GM21515 (cell line): ENCODE results near the gene SEC22C.

Experiments used
- ATAC-seq: cut with Tn5 transposase; IDR thresholded peaks from one replicate; pipeline ENCODE4 v1.9.1; 2021; ENCODE audit not compliant: unreplicated experiment

The SEC22C gene

GRCh38 chr3:42515976-42516375 lies 65.8 kb downstream of the SEC22C start:
- no peak for ATAC-seq

DNA sequence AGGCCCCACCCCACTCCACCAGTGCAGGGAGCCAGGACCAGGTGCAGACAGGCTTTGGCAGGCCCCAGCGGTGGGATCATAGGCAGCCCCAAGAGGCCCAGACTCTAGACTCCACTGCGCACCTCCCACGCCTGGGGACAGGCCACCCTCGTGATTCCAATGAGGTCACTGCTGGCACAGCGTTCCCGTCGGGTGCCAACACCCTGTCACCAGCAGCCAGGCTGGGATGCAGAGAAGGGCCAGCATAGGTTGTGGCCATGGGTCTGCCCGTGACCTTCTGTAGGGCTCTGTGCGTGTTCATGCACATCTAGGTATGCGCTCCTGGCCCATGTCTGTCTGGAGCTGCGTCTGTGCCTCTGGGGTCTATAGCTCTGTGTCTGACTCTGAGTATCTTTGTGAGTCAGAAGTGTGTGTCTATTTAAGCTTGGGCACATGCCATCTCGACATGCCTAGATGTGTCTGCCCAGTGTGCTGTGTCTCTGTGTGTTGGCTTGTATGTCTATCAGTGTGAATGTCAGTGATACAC lies 66.3 kb downstream of the SEC22C start:
- no peak for ATAC-seq

DNA sequence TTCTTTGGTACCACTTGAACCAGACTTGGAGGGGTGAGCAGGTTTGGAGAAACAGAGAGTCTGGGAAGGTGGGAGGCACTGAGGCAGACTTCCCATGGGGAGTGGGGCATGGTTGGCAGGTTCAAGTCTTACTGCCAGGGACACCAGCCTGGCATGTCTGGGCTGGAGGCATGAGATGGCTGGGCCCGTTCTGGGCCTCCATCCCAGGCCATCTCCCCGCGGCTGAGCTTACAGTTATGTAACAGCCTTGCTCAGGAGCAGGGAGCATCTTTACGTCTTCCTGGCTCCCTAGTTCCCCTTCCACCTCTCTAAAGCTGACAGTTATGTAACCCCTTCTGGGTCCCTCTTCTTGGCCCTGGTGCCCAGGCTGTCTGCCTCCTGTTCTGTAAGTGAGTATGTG lies 66.9 kb downstream of the SEC22C start:
- no peak for ATAC-seq

DNA sequence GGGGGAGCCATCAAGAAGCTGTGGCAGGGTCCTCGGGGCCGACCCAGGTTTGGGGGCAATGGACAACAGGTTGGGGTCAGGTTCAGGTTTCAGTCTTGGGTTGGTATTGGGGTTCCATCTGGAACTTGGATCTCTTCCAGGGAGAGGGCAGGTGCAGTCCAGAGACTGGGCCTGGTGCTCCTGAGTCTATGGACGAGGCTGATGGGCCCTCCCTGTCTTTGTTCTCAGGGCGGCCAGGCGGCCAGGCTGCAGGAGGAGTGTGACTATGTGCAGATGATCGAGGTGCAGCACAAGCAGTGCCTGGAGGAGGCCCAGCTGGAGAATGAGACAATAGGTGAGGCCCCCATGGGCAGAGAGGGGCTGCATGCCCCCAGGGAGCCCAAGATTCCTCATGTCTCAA lies 68.2 kb downstream of the SEC22C start:
- no peak for ATAC-seq

GRCh38 chr3:42513121-42513520 lies 68.6 kb downstream of the SEC22C start:
- no peak for ATAC-seq

DNA sequence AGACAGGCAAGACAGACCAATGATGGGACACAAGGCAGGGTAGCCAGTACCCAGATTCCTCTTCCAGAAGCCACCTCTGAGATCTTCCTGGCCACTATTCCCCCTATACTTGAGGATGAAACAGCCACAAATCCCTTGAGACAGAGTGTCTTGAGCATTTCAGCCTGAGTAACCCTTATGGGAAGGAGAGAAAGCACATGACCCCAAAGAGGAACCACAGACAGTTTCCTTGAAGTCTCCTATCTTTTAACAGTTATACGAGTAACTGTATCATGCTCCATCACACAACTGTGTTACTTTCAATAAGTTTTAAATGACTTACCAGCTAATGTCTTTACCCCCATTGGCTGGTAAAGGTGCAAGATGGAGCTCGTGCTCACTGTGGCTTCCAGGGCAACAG lies 70.0 kb downstream of the SEC22C start:
- ATAC-seq = no peak

GRCh38 chr3:42511201-42511600 lies 70.6 kb downstream of the SEC22C start:
- no peak for ATAC-seq

DNA sequence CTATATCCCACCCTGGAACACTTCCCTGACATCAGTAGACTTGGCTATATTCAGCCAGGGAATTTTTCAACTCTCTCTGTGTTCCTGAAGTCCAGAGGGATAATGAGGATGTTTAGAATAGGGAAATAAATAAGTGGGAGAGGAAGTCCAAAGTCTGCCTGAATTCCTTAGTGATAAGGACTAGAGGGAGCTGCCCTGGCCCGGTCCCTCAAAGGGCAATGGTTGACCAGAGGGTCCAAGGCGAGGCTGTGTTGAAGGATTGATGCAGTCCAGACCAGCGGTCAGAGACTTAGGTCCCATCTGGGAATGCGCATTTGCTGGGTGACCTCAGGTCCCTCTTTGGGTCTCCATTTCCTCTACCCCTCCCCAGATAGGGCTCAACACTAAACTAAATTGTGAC lies 71.4 kb downstream of the SEC22C start:
- ATAC-seq = no peak

DNA sequence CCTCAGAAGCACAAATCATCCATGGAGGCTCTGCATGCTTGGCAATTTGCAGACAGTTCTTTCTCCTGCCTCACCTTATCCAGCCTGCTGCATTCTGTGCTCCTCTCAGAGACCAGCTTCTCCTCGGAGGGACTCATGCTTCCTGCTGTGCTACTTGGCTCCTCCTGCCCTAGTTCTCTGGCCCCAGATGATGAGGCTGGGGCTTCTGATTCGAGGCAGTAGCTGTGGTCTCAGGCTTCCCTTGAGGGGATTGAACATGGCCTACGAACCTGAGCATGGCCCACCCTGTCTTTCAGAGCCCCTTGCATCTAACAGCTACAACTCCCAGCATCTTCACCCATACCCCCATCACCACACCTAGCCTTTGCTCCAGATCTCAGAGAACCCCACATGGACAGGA lies 72.7 kb downstream of the SEC22C start:
- no peak for ATAC-seq

GRCh38 chr3:42508562-42508961 lies 73.2 kb downstream of the SEC22C start:
- no peak for ATAC-seq

GRCh38 chr3:42507761-42508335 lies 73.9 kb downstream of the SEC22C start:
- no peak for ATAC-seq

- no peak for ATAC-seq
Measured at GRCh38 chr3:42507252-42507651, 74.5 kb downstream of the SEC22C start.

- ATAC-seq = no peak
Measured at GRCh38 chr3:42505849-42506410, 75.8 kb downstream of the SEC22C start.

DNA sequence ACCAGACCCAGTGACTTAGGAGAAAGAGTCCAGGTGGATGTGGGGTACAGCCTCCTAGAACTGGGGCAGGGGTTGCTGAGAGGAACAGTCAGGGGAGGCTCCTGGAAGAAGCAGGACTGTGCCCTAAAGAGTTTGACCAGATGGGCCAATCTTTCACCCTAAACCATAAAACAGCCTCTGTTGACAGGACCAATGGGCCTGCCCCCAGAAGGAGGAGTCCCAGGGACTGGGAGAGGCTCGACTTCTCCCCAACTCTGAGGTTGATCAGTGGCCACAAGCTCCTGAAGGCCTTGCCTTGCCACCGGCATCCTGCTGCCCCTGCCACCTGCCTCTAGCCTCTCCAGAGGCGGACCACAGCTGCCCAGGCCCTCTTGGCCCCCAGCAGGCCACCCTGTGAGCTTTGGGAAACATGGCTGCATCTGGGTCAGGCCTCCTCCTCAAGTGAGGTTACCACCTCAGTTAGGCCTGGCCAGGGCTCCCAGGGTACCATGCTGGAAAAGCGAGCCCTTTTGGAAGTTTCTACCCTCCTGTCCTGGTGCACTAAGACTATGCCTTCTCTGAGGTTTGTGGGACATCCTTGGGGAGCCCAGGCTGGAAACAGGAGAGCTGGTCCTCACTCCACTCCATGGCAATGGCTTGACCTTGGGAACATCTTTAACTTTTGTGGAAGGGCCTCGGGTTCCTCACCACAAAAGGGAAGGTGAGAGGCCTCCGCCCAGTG lies 76.5 kb downstream of the SEC22C start:
- no peak for ATAC-seq

DNA sequence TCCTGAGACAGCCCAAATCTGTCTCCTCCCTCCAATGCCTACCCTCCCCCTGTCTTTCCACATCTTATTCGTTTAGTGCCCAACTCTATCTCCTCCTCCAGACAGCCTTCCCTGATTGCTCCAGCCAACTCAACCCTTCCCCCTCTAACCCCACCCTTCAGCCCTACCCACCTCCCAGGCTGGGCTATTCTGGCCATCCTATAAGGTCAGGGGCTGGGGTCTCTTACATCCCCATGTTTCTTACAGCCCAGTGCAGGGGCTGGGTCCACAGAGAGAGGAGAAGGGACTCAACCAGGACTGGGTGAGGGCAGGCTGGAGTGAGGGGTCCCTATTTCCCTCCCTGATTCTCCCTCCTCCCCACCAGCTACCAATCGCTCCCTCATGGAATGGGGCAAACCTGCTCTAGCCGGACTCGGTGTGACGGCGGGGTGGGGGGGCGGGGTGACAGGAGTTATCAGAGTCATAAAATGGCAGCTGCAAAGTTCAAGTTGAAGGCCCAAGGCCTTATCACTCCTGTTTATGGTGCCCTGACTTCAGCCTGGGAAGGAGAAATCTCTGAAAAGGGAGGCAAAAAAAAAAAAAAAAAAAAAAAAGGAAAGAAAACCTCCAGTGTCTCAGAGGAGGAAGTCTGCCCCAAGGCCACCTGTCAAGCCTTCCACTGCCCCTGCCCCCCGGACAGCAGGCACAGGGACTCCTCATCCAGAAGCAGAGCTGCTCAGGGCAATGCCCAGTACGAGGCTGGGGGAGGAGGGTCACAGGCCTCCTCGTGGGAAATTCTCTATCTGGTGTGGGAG lies 77.2 kb downstream of the SEC22C start:
- ATAC-seq = no peak

DNA sequence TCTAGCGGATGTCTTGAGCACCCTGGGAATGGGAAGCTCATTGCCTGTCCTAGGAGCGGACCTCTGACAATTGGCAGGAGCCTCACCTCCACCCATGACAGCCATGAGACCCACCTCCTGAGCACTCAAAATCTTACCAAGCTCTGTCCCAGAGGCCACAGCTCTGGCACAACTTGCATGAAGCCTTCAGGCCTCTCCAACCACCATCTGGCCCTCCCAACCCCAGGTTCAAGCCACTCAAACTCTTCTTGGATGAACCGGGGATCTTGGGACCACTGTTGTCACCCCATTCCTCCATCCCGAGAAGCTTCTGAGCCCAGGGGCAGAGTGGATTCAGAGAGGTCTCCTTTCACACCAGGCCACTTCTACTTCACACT lies 77.8 kb downstream of the SEC22C start:
- no peak for ATAC-seq

DNA sequence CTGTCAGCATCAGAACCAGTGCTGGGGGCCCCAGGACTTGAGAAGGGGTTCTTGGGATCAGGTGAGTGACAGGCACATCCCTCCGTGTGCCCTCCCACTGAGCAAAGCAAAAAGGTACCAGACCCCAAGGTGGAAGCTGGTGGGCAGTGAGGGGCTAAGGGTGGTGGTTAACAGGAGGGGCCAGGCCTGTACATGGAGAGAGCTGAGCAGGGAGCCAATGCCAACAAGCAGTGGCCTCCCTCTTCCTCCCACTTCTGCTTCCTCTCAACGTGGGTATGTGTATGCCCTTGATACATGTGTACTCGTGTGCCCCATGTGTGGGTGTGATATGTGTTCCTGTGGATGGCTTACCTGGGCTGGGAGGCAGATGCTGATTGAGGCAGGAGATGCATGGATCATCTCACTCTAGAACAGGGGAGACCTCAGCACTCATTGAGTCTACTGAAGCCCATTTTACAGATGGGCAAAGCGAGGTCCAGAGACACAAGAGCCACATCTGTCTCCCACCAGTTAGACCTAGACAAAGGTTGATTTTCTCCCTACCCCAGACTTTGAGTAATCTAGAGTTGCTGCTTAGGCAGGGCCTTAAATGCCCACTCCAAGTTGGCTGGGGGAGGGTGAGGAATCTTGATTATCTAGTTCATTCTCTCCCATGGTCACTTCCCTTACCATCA lies 78.4 kb downstream of the SEC22C start:
- no peak for ATAC-seq

DNA sequence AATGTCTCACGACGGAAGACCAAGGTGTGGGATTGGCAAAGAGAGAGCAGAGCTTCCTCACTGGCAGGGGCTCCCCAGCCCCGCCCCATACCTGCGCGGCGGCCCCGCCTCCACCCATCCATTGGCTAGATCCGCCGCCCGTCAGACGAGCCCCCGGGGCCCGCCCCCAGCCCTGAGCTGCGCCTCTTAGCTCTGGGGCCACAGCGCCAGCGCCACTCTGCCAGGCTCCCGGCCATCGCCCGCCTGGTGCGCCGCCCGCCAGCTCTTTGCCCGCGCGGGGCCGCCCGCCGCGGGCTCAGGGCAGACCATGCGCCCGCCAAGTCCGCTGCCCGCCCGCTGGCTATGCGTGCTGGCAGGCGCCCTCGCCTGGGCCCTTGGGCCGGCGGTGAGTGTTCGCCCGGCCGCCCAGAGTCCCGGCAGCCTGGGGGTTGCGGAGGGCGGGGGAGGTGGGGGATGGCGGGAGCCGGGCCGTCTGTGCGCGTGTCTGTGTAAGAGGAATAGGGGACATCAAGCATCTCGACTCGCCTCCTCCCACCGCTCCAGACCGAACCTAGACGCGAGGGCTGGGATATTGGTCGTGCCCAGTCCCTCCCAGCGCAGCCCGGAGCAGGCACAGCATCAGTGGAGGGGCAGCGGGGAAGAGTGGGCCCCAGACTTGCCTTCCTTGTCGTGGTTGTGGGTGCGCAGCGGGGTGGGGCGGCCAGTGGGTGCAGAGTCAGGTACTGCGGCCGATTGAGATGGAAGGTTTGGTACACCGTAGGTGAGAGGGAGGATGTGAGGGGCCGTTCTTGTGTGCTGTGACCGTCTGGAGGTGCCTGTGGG lies 79.1 kb downstream of the SEC22C start, which contains the start of gene VIPR1:
TSS of gene VIPR1 (plus strand) at position 215 of the 822 bp plus-strand sequence. CDS start at position 308, 93 bp downstream.
- peak; percentile 78 for ATAC-seq

- peak; percentile 14 for ATAC-seq
Measured at GRCh38 chr3:42501681-42502428, 79.9 kb downstream of the SEC22C start.
